GM08714 (cell line): ENCODE measurements around the gene CDCA7L.
"Not testable (repeated sequence)": the region's sequence is repeated elsewhere in the genome, so short reads cannot be mapped to it uniquely, and the experiment has no call there.

Source experiments
- H3K4me3 ChIP-seq: fragments of 200-500 bp; sonication (Bioruptor generic); 2 replicates; pipeline ENCODE4 v1.5.1; 2014; ENCODE audit warnings: mild to moderate bottlenecking, low read length, inconsistent platforms
- ZNF274 ChIP-seq: IDR thresholded peaks from 2 replicates; pipeline ENCODE4 v1.6.1; 2012; ENCODE audit warnings: mild to moderate bottlenecking, low read depth, low read length

CDCA7L gene

DNA sequence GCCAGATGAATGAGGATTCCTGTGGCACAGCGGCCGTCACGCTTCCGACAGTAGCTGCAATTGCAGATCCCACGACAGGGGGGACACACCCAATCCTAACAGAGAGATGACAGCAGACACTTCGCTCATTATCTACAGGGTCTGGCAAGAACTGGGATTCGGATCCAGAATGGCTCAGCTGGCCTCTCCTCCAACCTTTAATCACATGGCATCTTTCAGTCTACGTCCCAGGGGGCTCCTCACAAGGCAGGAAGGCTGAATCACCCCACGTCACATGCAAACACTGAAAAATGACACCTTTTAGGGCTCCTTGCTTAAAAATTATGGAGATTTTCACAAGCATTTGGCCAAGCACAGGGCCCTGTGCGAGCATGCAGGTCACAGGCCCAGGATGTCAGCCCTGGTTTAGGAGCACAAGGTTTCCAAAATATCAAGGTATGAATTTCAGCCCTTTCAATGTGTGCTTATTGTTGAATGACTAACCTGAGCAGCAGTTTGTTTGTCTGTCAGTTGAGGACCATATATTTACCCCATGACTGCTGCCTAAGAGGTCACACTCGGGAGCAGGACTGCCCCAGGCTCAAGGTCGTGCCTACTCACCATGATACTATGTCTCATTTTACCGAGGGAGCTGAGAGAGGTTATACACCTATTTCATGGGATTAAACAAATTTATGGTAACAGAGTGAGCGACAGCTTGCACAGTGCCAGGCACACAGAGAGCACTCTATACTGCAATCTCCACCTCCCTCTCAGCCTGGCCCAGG, 42.5 kb downstream of the CDCA7L start:
- H3K4me3 ChIP-seq, result no peak overlapping the region
- TF ChIP-seq ZNF274, result no peak

- TF ChIP-seq ZNF274, result no peak
- H3K4me3 ChIP-seq, result no peak overlapping the region
Observed at GRCh38 chr7:21902240-21902639, 43.5 kb downstream of the CDCA7L start.

DNA sequence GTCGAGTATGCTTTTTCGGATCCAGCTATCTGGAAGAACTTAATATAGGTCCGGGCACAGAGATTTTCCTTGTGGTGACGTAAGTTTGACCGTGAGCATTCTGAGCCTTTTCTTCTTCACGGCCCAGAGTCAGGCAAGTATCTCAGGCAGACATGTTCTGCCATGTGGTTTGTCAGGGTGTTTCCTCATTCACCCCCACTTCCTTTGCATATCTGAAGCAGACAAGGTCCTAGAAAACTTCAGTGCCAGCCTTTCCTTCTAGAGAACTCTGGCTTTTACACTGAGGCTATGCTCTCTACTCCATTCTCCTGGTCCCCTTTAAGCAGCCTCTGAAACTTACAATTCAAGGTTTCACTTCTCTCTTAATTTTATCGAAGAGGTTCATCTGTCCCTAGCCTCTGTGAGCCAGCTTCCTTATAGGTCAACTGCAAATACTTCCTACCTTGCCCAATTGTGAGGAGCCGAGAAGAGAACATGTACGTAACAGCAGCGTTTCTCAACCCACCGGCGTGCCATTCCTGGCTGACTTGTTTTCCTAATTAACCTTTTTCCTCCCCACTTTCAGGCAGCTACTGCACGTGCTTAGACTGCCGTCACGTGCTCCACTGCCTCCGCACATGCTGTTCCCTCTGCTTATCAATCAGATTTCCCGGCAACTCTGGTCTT, 47.3 kb downstream of the CDCA7L start:
- H3K4me3 ChIP-seq, result peak overlapping the region; percentile 30; the same call in 1 of the 2 replicates

GRCh38 chr7:21893401-21893800, 52.3 kb downstream of the CDCA7L start:
- no peak overlapping the region for H3K4me3 ChIP-seq
- TF ChIP-seq ZNF274, result no peak

More for the DNA sequence above, 47.3 kb downstream of the CDCA7L start:
- TF ChIP-seq ZNF274, result no peak

- H3K4me3 ChIP-seq, result no peak overlapping the region
- TF ChIP-seq ZNF274, result no peak
Observed at GRCh38 chr7:21891291-21891690, 54.4 kb downstream of the CDCA7L start.

- H3K4me3 ChIP-seq, result no peak overlapping the region
- TF ChIP-seq ZNF274, result no peak
Observed at GRCh38 chr7:21887779-21888178, 57.9 kb downstream of the CDCA7L start.

DNA sequence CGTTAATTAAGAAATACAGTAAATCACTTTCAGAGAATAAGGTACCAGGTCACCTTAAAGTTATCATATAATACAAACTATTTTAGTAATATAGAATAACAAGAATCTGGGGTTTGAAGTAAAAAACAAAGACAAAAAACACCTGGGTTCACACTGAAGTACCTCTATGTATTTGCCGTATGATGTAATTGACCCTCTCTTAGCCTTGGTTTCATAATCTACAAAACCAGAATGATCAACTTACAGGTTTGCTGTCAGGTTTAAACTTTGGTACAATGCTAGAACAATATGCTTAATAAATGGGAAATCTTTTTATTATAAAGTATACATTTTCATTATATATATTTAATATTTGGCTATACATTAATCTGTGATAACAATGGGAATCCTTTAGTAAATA, 58.3 kb downstream of the CDCA7L start:
- TF ChIP-seq ZNF274, result no peak
- no peak overlapping the region for H3K4me3 ChIP-seq

DNA sequence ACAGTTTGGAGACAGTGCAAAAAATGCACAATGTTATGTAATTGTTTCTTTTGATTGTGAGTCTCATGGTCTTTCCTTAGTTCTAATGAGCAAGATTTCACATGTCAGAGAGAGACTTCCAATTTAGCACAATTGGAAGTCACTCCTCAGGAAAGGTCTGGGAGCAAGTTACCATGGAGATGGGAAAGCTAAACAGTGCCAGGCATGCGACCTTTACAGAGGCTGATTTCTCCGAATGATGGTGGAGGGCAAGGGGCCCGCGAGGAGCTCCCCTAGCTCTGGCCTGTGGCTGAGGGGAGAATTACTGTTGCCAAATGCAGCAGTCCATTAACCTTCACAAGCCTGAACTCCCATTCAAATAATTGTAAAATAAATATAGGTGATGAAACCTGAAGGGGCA, 59.3 kb downstream of the CDCA7L start:
- no peak for TF ChIP-seq ZNF274
- no peak overlapping the region for H3K4me3 ChIP-seq

DNA sequence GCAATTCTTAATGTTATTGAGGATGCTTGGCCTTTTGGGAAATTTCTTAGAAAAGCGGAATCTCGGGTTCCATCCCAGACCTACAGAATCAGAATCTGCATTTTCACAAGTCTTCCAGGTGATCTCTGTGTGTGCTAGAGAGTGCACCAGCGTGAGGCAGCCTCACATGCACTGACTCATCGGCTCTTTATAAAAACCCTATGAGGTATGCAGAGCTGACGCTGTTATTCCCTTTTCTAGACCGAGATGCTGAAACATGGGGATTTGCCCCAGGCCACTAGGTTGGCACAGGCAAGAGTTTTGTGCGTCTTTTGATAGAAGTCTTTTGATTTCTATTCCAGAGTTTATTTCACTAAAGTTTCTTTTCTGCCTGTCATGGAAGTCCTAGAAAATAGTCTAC, 61.2 kb downstream of the CDCA7L start:
- no peak overlapping the region for H3K4me3 ChIP-seq

GRCh38 chr7:21883501-21883900, 62.2 kb downstream of the CDCA7L start:
- H3K4me3 ChIP-seq, result not testable (repeated sequence)

More for the DNA sequence above, 61.2 kb downstream of the CDCA7L start:
- TF ChIP-seq ZNF274, result no peak

- TF ChIP-seq ZNF274, result no peak
- H3K4me3 ChIP-seq, result no peak overlapping the region
Observed at GRCh38 chr7:21883069-21883468, 62.6 kb downstream of the CDCA7L start.

GRCh38 chr7:21869785-21870402, 75.8 kb downstream of the CDCA7L start:
- no peak for TF ChIP-seq ZNF274
- H3K4me3 ChIP-seq, result no peak overlapping the region

DNA sequence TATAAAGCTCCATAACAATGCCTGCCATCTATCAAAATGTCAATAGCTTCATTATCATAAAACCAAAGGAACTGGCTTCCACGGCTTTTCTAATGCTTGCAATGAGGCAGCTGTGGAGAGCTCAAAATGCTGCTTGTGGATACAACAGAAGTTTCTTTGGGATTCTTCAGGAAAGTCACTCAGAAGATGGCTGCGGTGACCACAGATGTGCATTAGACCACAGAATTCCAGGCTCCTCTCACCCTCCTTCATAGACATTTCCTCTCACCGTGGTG, 77.2 kb downstream of the CDCA7L start:
- no peak overlapping the region for H3K4me3 ChIP-seq
- TF ChIP-seq ZNF274, result no peak

DNA sequence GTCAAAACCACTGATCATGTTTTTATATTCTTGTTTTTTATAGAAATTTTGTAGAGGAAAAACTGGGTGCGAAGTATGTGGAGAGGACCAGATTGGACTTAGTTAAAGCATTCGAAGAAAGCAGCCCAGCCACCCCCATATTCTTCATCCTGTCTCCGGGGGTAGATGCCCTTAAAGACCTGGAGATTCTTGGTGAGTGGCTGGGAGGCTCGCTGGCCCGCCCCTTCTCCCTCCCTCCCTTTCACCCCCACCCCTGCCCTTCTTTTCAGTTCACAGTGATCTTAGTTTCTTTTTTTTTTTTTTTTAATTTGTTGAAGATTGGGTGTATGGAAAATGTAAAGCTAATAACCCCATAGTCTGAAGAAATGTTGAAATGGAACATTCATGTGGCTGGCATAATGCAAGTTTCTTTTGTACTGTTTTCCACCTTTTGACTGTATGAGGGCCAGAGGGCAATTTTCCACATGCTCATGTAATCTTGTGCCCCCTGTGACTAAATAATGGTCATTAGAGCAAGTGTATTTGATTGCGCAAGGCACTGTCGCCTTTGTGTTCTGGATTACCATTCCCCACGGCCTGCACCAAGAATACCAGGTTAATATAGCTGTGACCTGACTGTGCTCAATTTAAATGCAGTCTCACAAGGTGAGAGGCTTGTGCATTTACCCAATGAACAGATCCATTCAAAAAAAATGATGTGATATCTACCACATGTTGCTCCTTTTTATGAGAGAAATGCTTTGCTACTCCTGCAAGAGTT, 77.7 kb downstream of the CDCA7L start:
- TF ChIP-seq ZNF274, result no peak
- no peak overlapping the region for H3K4me3 ChIP-seq

- no peak for TF ChIP-seq ZNF274
Observed at GRCh38 chr7:21867226-21867625, 78.5 kb downstream of the CDCA7L start.

GRCh38 chr7:21866731-21867130, 79.0 kb downstream of the CDCA7L start:
- H3K4me3 ChIP-seq, result no peak overlapping the region
- TF ChIP-seq ZNF274, result no peak

More at GRCh38 chr7:21867226-21867625, 78.5 kb downstream of the CDCA7L start:
- H3K4me3 ChIP-seq, result no peak overlapping the region

DNA sequence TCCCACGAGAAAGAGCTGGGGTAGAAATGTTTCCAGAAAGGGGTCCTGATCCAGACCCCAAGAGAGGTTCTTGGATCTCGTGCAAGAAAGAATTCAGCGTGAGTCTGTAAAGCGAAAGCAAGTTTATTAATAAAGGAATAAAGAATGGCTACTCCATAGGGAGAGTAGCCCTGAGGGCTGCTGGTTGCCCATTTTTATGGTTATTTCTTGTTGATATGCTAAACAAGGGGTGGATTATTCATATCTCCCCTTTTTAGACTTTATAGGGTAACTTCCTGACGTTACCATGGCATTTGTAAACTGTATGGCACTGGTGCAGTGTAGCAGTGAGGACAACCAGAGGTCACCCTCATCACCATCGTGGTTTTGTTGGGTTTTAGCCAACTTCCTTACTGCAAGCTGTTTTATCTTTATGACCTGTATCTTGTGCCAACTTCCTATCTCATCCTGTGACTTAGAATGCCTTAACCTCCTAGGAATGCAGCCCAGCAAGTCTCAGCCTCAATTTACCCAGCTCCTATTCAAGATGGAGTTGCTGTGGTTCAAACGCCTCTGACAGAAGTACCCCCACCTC, 80.0 kb downstream of the CDCA7L start:
- H3K4me3 ChIP-seq, result not testable (repeated sequence)
